HCT116 (cell line): ENCODE data around the gene ECE1.

ENCODE experiments used
- CBX3 ChIP-seq: IDR thresholded peaks from 2 replicates; pipeline ENCODE4 v1.6.1; 2012; ENCODE audit warnings: low read depth
- EZH2 ChIP-seq: fragments of 200-600 bp; sonication (generic); IDR thresholded peaks from 2 replicates; pipeline ENCODE4 v1.6.1; 2017; ENCODE audit warnings: antibody characterized with exemption, mixed run types
- EZH2phosphoT487 ChIP-seq: fragments of 200-600 bp; IDR thresholded peaks from 2 replicates; pipeline ENCODE4 v1.6.1; 2018; ENCODE audit warnings: antibody characterized with exemption, borderline replicate concordance
- POLR2A ChIP-seq: IDR thresholded peaks from 2 replicates; pipeline ENCODE4 v1.7.0; 2011; ENCODE audit warnings: borderline replicate concordance; ENCODE audit not compliant: insufficient read depth, insufficient read length; ENCODE audit errors: extremely low read depth
- SIN3A ChIP-seq: IDR thresholded peaks from 2 replicates; pipeline ENCODE4 v1.6.1; 2012; ENCODE audit warnings: low read depth
- SP1 ChIP-seq: IDR thresholded peaks from 2 replicates; pipeline ENCODE4 v1.6.1; 2012; ENCODE audit warnings: low read depth
- YY1 ChIP-seq: IDR thresholded peaks from 2 replicates; pipeline ENCODE4 v1.6.1; 2011; ENCODE audit warnings: low read length, low read depth, moderate library complexity, mild to moderate bottlenecking; ENCODE audit not compliant: insufficient replicate concordance; ENCODE audit errors: extremely low read depth
- TF ChIP-seq, protein P1 (sequence below), 3 experiments: fragments of 200-600 bp in 1 of 3; sonication (generic) in 1 of 3; IDR thresholded peaks in 2 of 3; conservative IDR thresholded peaks in 1 of 3; 2 replicates each; pipeline ENCODE4 v1.5.1; 2012 to 2017; ENCODE audit warnings: low read depth in 2 of 3, low read length in 2 of 3, antibody characterized with exemption in 1 of 3, borderline replicate concordance in 1 of 3, control low read depth in 1 of 3, mild to moderate bottlenecking in 1 of 3, mixed read lengths in 1 of 3, mixed run types in 1 of 3, moderate library complexity in 1 of 3; ENCODE audit not compliant: insufficient read depth in 1 of 3
- TF ChIP-seq, protein P2 (sequence below): IDR thresholded peaks from 2 replicates; pipeline ENCODE4 v1.6.1; 2012; ENCODE audit warnings: low read depth
- TF ChIP-seq, protein P3 (sequence below): IDR thresholded peaks from 2 replicates; pipeline ENCODE4 v1.6.1; 2012

DNA sequence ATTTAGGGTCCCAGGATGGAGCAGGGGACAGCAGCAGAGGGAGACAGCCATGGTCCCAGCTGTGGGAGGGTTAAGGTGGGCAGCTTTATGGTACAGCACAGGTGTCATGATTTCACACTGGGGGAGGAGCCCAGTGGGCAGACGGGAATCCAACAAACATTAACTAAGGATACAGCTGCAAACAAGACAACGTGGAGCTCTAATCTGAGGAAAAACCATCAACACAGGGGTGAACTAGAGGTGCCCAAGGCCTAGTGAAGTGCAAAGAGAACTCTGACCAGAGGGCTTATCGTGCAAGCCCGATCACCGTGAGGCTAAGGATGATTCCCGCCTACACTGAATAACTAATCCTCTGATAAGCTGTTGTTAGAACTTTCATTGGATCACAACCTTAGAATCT is 18.7 kb downstream of the ECE1 start:
- TF ChIP-seq, protein P1, sequence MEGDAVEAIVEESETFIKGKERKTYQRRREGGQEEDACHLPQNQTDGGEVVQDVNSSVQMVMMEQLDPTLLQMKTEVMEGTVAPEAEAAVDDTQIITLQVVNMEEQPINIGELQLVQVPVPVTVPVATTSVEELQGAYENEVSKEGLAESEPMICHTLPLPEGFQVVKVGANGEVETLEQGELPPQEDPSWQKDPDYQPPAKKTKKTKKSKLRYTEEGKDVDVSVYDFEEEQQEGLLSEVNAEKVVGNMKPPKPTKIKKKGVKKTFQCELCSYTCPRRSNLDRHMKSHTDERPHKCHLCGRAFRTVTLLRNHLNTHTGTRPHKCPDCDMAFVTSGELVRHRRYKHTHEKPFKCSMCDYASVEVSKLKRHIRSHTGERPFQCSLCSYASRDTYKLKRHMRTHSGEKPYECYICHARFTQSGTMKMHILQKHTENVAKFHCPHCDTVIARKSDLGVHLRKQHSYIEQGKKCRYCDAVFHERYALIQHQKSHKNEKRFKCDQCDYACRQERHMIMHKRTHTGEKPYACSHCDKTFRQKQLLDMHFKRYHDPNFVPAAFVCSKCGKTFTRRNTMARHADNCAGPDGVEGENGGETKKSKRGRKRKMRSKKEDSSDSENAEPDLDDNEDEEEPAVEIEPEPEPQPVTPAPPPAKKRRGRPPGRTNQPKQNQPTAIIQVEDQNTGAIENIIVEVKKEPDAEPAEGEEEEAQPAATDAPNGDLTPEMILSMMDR (IDR thresholded peaks at IDR 0.05 in 2 of 3, conservative IDR thresholded peaks at IDR 0.05 in 1 of 3; ENCODE audit: borderline replicate concordance in 1 of 3, insufficient read depth in 1 of 3, low read depth in 2 of 3, low read length in 2 of 3) = no peak
- TF ChIP-seq SP1 (no peak), EZH2phosphoT487 (no peak), YY1 (no peak), POLR2A (no peak), SIN3A (no peak), CBX3 (no peak), EZH2 (no peak)
- TF ChIP-seq, protein P2, sequence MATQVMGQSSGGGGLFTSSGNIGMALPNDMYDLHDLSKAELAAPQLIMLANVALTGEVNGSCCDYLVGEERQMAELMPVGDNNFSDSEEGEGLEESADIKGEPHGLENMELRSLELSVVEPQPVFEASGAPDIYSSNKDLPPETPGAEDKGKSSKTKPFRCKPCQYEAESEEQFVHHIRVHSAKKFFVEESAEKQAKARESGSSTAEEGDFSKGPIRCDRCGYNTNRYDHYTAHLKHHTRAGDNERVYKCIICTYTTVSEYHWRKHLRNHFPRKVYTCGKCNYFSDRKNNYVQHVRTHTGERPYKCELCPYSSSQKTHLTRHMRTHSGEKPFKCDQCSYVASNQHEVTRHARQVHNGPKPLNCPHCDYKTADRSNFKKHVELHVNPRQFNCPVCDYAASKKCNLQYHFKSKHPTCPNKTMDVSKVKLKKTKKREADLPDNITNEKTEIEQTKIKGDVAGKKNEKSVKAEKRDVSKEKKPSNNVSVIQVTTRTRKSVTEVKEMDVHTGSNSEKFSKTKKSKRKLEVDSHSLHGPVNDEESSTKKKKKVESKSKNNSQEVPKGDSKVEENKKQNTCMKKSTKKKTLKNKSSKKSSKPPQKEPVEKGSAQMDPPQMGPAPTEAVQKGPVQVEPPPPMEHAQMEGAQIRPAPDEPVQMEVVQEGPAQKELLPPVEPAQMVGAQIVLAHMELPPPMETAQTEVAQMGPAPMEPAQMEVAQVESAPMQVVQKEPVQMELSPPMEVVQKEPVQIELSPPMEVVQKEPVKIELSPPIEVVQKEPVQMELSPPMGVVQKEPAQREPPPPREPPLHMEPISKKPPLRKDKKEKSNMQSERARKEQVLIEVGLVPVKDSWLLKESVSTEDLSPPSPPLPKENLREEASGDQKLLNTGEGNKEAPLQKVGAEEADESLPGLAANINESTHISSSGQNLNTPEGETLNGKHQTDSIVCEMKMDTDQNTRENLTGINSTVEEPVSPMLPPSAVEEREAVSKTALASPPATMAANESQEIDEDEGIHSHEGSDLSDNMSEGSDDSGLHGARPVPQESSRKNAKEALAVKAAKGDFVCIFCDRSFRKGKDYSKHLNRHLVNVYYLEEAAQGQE = no peak
- TF ChIP-seq, protein P3, sequence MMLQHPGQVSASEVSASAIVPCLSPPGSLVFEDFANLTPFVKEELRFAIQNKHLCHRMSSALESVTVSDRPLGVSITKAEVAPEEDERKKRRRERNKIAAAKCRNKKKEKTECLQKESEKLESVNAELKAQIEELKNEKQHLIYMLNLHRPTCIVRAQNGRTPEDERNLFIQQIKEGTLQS = no peak
